ACC112 (cell line): ENCODE measurements around the gene ORM2.
"Not testable (repeated sequence)": the region's sequence is repeated elsewhere in the genome, so short reads cannot be mapped to it uniquely, and the experiment has no call there.

Experiments used
- H2AFZ ChIP-seq: fragments of 200-600 bp; sonication (generic); one replicate; pipeline ENCODE4 v1.6.0; 2017; ENCODE audit warnings: antibody characterized with exemption, low read length; ENCODE audit not compliant: unreplicated experiment
- H3K27ac ChIP-seq: fragments of 200-600 bp; sonication (generic); 2 replicates; pipeline ENCODE4 v1.5.1; 2014; ENCODE audit warnings: low read depth, mild to moderate bottlenecking, antibody characterized with exemption, low read length, moderate library complexity
- H3K27me3 ChIP-seq: fragments of 200-600 bp; sonication (generic); 2 replicates; pipeline ENCODE4 v1.6.1; 2014; ENCODE audit warnings: mild to moderate bottlenecking, antibody characterized with exemption, low read length, moderate library complexity, mixed read lengths; ENCODE audit not compliant: insufficient read depth
- H3K36me3 ChIP-seq: fragments of 200-600 bp; sonication (generic); 2 replicates; pipeline ENCODE4 v1.6.1; 2016; ENCODE audit warnings: mild to moderate bottlenecking, antibody characterized with exemption, low read length, moderate library complexity, mixed read lengths; ENCODE audit not compliant: insufficient read depth
- H3K4me1 ChIP-seq: fragments of 200-600 bp; sonication (generic); one replicate; pipeline ENCODE4 v1.6.1; 2016; ENCODE audit warnings: low read length, mixed read lengths; ENCODE audit not compliant: insufficient read depth, unreplicated experiment, control insufficient read depth
- H3K4me3 ChIP-seq: fragments of 200-600 bp; sonication (generic); 2 replicates; pipeline ENCODE4 v1.5.1; 2014; ENCODE audit warnings: mild to moderate bottlenecking, low read depth, low read length
- H3K79me2 ChIP-seq: fragments of 200-600 bp; sonication (generic); one replicate; pipeline ENCODE4 v1.6.0; 2016; ENCODE audit warnings: low read length; ENCODE audit not compliant: control insufficient read depth, unreplicated experiment, insufficient read depth

Gene ORM2

DNA sequence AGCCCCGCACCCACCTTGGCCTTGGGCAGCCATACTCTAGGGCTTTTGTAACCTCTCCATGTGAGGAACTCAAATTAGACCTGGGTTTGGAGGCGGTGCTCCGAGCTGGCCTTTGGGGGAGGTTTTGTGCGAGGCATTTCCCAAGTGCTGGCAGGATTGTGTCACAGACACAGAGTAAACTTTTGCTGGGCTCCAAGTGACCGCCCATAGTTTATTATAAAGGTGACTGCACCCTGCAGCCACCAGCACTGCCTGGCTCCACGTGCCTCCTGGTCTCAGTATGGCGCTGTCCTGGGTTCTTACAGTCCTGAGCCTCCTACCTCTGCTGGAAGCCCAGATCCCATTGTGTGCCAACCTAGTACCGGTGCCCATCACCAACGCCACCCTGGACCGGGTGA, at the start of gene ORM2:
Gene ORM2 (plus strand): TSS at position 245 of the 398 bp plus-strand sequence. CDS start 36 bp downstream, at position 281.
- not testable (repeated sequence) for H3K79me2 ChIP-seq, H3K4me3 ChIP-seq, H2AFZ ChIP-seq, H3K27me3 ChIP-seq, H3K27ac ChIP-seq, H3K4me1 ChIP-seq, H3K36me3 ChIP-seq

- Histone ChIP-seq H3K36me3 (no peaks in the 10 kb centered on the region), H3K4me1 (peaks cover 41% of the 10 kb centered on the region), H3K27ac (no peak overlapping the region), H3K4me3 (no peak overlapping the region), H3K27me3 (no peaks in the 10 kb centered on the region), H2AFZ (no peak overlapping the region), H3K79me2 (no peaks in the 10 kb centered on the region)
These were observed 48.8 kb upstream of the ORM2 start for GRCh38 chr9:114280636-114281472.

- peaks cover 39% of the 10 kb centered on the region for H3K4me1 ChIP-seq
- no peak overlapping the region for H3K27ac ChIP-seq
- no peak overlapping the region for H3K4me3 ChIP-seq
- H2AFZ ChIP-seq, result no peak overlapping the region
- no peaks in the 10 kb centered on the region for H3K36me3 ChIP-seq
- H3K27me3 ChIP-seq, result no peaks in the 10 kb centered on the region
- no peaks in the 10 kb centered on the region for H3K79me2 ChIP-seq
These were observed 48.1 kb upstream of the ORM2 start for GRCh38 chr9:114281473-114282103.

DNA sequence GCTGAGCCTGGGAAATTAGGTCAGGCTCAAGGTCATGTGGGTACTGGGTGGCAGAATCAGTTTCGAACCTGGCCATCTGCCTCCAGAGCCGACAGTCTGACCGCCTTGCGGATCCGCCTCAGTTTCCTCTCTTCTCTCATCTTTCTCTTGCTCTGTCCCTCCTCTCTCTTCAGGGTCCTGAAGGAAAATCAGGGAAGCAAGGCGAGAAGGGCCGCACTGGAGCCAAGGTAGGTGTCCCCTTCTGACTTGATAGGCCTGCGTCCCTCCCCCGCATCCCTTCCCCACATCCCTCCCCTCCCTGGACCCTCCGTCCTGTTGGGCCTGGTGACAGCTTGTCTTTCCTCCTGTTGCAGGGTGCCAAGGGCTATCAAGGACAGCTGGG, 47.6 kb upstream of the ORM2 start:
- Histone ChIP-seq H3K4me1 (peaks cover 34% of the 10 kb centered on the region), H3K79me2 (no peaks in the 10 kb centered on the region), H2AFZ (no peak overlapping the region), H3K4me3 (no peak overlapping the region), H3K27me3 (no peaks in the 10 kb centered on the region), H3K36me3 (no peaks in the 10 kb centered on the region), H3K27ac (no peak overlapping the region)

GRCh38 chr9:114282507-114282906, 47.2 kb upstream of the ORM2 start:
- no peaks in the 10 kb centered on the region for H3K27me3 ChIP-seq
- no peak overlapping the region for H2AFZ ChIP-seq
- no peak overlapping the region for H3K4me3 ChIP-seq
- no peaks in the 10 kb centered on the region for H3K36me3 ChIP-seq
- peaks cover 31% of the 10 kb centered on the region for H3K4me1 ChIP-seq
- no peak overlapping the region for H3K27ac ChIP-seq
- H3K79me2 ChIP-seq, result no peaks in the 10 kb centered on the region

DNA sequence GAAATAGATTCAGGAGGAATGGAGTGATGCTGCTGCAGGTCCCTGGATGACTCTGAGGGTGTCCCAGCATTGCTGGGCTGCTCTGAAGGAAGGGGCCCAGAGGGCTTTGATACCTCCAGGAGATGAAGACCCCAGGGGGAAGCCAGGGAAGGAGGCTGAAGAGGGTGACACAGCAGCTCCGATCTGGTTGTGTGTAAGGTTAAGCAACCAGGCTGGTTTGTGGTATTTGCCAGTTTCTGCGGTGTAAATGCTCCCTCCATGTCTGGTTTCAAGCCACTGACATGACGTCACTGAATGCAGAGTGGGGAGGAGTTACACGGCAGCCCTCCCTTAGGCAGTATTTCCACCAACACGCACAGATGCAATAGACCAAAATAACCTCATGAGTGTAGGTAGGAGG, 46.7 kb upstream of the ORM2 start:
- Histone ChIP-seq H3K4me3 (no peak overlapping the region), H3K4me1 (peaks cover 27% of the 10 kb centered on the region), H3K36me3 (no peaks in the 10 kb centered on the region), H2AFZ (no peak overlapping the region), H3K79me2 (no peaks in the 10 kb centered on the region), H3K27ac (no peak overlapping the region), H3K27me3 (no peaks in the 10 kb centered on the region)

GRCh38 chr9:114283551-114284111, 46.0 kb upstream of the ORM2 start:
- Histone ChIP-seq H2AFZ (no peak overlapping the region), H3K27ac (no peak overlapping the region), H3K4me3 (no peak overlapping the region), H3K79me2 (no peaks in the 10 kb centered on the region), H3K27me3 (no peaks in the 10 kb centered on the region), H3K36me3 (no peaks in the 10 kb centered on the region), H3K4me1 (peaks cover 20% of the 10 kb centered on the region)

- H3K27ac ChIP-seq, result no peak overlapping the region
- no peaks in the 10 kb centered on the region for H3K36me3 ChIP-seq
- no peaks in the 10 kb centered on the region for H3K27me3 ChIP-seq
- H2AFZ ChIP-seq, result no peak overlapping the region
- H3K4me1 ChIP-seq, result peaks cover 12% of the 10 kb centered on the region
- H3K4me3 ChIP-seq, result no peak overlapping the region
- no peaks in the 10 kb centered on the region for H3K79me2 ChIP-seq
These were observed 45.2 kb upstream of the ORM2 start for GRCh38 chr9:114284316-114285060.

GRCh38 chr9:114285166-114285867, 44.4 kb upstream of the ORM2 start:
- H3K4me3 ChIP-seq, result no peak overlapping the region
- no peaks in the 10 kb centered on the region for H3K79me2 ChIP-seq
- no peaks in the 10 kb centered on the region for H3K27me3 ChIP-seq
- H2AFZ ChIP-seq, result no peak overlapping the region
- no peak overlapping the region for H3K27ac ChIP-seq
- H3K4me1 ChIP-seq, result peaks cover 12% of the 10 kb centered on the region
- no peaks in the 10 kb centered on the region for H3K36me3 ChIP-seq

GRCh38 chr9:114286146-114286679, 43.5 kb upstream of the ORM2 start:
- Histone ChIP-seq H3K79me2 (no peaks in the 10 kb centered on the region), H3K36me3 (no peaks in the 10 kb centered on the region), H3K4me1 (peaks cover 12% of the 10 kb centered on the region), H3K4me3 (no peak overlapping the region), H2AFZ (no peak overlapping the region), H3K27ac (no peak overlapping the region), H3K27me3 (no peaks in the 10 kb centered on the region)
